HepG2 (cell line): Measurements from ENCODE around the gene DENND4B. TPM values are rescaled to one million over a fixed set of nuclear protein-coding genes. Genes with fewer than 3 reads are reported as not detected.

ENCODE experiments used
- ARID2 ChIP-seq: sonication (generic); formaldehyde crosslinking; IDR thresholded peaks from 2 replicates; pipeline ENCODE4 v1.8.1; 2022; ENCODE audit warnings: mild to moderate bottlenecking, missing genetic modification reagents, borderline replicate concordance
- ATF3 ChIP-seq: sonication (generic); formaldehyde crosslinking; IDR thresholded peaks from 2 replicates; pipeline ENCODE4 v1.4.0; 2020; ENCODE audit warnings: missing genetic modification reagents
- MTA3 ChIP-seq: sonication (generic); formaldehyde crosslinking; IDR thresholded peaks from 2 replicates; pipeline ENCODE4 v1.4.0; 2020; ENCODE audit warnings: missing genetic modification reagents
- NCOR1 ChIP-seq: fragments of 200-600 bp; sonication (generic); IDR thresholded peaks from 2 replicates; pipeline ENCODE4 v1.7.0; 2017; ENCODE audit warnings: antibody characterized with exemption, low read length, borderline replicate concordance
- PHF5A ChIP-seq: IDR thresholded peaks from one replicate; pipeline ENCODE4 v1.6.1; 2018; ENCODE audit warnings: low read depth, missing genetic modification reagents; ENCODE audit not compliant: unreplicated experiment
- SAP130 ChIP-seq: IDR thresholded peaks from 2 replicates; pipeline ENCODE4 v1.6.1; 2016; ENCODE audit warnings: low read depth
- THAP11 ChIP-seq: IDR thresholded peaks from 2 replicates; pipeline ENCODE4 v1.6.1; 2016; ENCODE audit warnings: missing biosample characterization, missing genetic modification reagents
- YEATS4 ChIP-seq: sonication (generic); formaldehyde crosslinking; IDR thresholded peaks from 2 replicates; pipeline ENCODE4 v1.4.0; 2020; ENCODE audit warnings: missing genetic modification reagents, borderline replicate concordance
- ZBTB46 ChIP-seq: sonication (generic); formaldehyde crosslinking; IDR thresholded peaks from 2 replicates; pipeline ENCODE4 v1.4.0; 2020; ENCODE audit warnings: mild to moderate bottlenecking, missing genetic modification reagents, borderline replicate concordance
- ZNF101 ChIP-seq: sonication (generic); formaldehyde crosslinking; IDR thresholded peaks from 2 replicates; pipeline ENCODE4 v1.4.0; 2020; ENCODE audit warnings: mild to moderate bottlenecking, low read depth, missing genetic modification reagents, borderline replicate concordance
- ZNF367 ChIP-seq: sonication (generic); formaldehyde crosslinking; IDR thresholded peaks from 2 replicates; pipeline ENCODE4 v1.4.0; 2020; ENCODE audit warnings: missing genetic modification reagents, borderline replicate concordance
- polyA plus RNA-seq, 8 experiments: library from polyadenylated mRNA; depleted of rRNA in 3 of 8; stranded (reverse) in 7 of 8; unstranded in 1 of 8; fragments of >200 nt; fragmentation: Illumina TruSeq in 4 of 8; extraction: Trizol in 4 of 8; gene quantifications; 2 replicates each; pipeline versions ENCODE4 v1.2.1 to v1.2.3, GENCODE V29; 2011 to 2016; ENCODE audit warnings: low read depth in 4 of 8, missing spikeins in 1 of 8, mixed read lengths in 1 of 8; ENCODE audit not compliant: insufficient read depth in 1 of 8
- total RNA-seq, 5 experiments: library from RNA; depleted of rRNA; stranded (reverse); fragments of >200 nt; fragmentation: Illumina TruSeq; extraction: Trizol; gene quantifications; 2 replicates each; pipeline ENCODE4 v1.2.3, GENCODE V29; 2016; ENCODE audit warnings: low read depth in 1 of 5
- TF ChIP-seq, protein P1 (sequence below): sonication (generic); formaldehyde crosslinking; conservative IDR thresholded peaks from 2 replicates; pipeline ENCODE4 v1.4.0; 2020; ENCODE audit warnings: missing genetic modification reagents
- TF ChIP-seq, protein P2 (sequence below): sonication (generic); formaldehyde crosslinking; IDR thresholded peaks from 2 replicates; pipeline ENCODE4 v1.4.0; 2020; ENCODE audit warnings: missing genetic modification reagents
- TF ChIP-seq, protein P3 (sequence below): sonication (generic); formaldehyde crosslinking; IDR thresholded peaks from 2 replicates; pipeline ENCODE4 v1.5.1; 2020; ENCODE audit warnings: missing genetic modification reagents, mild to moderate bottlenecking, borderline replicate concordance
- TF ChIP-seq, protein P4 (sequence below): sonication (generic); formaldehyde crosslinking; IDR thresholded peaks from 2 replicates; pipeline ENCODE4 v1.5.0; 2020; ENCODE audit warnings: missing genetic modification reagents

Gene DENND4B
- total and polyA plus RNA-seq, 2 of the 13 experiments (the other 11 are each of a cell fraction or from before 2014, with no cell fraction given) = 15.1 to 20.3 TPM

DNA sequence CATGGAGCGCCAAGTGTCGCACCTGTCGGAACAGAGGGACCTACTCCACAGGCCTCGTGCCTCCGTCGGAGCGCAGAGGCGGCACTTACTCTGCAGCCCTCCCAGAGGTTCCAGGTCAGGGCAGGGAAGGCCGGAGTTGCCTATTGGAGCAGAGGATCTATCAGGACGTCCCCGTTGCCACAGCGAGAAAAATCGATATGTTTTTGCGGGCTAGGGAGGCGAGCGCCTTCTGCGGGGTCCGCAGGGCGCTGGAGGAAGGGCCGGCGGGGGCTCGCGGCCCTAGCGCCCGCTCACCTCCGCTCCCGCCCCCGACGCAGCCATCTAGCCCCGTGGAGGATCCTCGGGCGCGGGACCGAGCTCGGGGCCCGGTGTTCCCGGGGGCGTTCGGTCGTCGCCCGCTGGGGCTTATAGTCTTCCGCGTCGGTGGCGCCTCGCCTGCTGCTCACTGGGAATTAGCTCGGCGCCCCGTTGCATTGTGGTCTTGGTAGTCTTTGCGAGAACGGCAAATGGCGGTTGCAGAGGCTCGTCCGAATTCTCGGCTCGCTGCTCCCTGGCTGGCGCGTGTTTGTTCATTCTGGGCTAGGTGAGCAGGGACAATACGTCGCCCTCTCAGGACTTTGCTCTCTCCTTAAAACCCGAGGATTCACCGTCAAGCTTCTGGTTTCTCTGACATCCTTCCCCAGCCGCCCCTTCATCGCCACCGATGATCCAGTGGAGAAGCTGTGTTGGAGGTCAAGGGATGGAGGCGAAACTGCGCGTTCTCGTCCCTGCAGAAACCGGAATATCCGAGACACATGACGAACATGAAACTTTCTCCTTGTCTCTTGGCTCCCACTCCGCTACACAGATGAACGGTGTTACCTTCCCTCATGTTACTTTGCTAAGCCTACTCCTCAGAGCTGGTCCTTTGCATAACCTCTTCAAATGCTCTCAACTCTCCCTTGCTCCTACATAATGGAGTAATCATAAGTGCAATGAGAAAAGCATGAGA lies 31.0 kb upstream of the DENND4B start, which contains the start of gene JTB (continued):
- TF ChIP-seq, protein P1, sequence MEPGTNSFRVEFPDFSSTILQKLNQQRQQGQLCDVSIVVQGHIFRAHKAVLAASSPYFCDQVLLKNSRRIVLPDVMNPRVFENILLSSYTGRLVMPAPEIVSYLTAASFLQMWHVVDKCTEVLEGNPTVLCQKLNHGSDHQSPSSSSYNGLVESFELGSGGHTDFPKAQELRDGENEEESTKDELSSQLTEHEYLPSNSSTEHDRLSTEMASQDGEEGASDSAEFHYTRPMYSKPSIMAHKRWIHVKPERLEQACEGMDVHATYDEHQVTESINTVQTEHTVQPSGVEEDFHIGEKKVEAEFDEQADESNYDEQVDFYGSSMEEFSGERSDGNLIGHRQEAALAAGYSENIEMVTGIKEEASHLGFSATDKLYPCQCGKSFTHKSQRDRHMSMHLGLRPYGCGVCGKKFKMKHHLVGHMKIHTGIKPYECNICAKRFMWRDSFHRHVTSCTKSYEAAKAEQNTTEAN (CRISPR knock-in tag) = peak; percentile 64
- TF ChIP-seq NCOR1 (peak; percentile 48; the same call in 1 of the 2 replicates), ZBTB46 (no peak), ARID2 (CRISPR knock-in tag) (peak; percentile 78; the same call in 1 of the 2 replicates), THAP11 (CRISPR knock-in tag) (peak; percentile 99), MTA3 (CRISPR knock-in tag) (no peak), PHF5A (no peak), ZNF367 (CRISPR knock-in tag) (no peak; the same call in 1 of the 2 replicates), SAP130 (CRISPR knock-in tag) (peak; percentile 89), YEATS4 (peak; percentile 95), ZNF101 (CRISPR knock-in tag) (0 out of 2 replicates have a peak, but pooled peaks have one; percentile 26), ATF3 (peak; percentile 47; the same call in 1 of the 2 replicates)
- TF ChIP-seq, protein P2, sequence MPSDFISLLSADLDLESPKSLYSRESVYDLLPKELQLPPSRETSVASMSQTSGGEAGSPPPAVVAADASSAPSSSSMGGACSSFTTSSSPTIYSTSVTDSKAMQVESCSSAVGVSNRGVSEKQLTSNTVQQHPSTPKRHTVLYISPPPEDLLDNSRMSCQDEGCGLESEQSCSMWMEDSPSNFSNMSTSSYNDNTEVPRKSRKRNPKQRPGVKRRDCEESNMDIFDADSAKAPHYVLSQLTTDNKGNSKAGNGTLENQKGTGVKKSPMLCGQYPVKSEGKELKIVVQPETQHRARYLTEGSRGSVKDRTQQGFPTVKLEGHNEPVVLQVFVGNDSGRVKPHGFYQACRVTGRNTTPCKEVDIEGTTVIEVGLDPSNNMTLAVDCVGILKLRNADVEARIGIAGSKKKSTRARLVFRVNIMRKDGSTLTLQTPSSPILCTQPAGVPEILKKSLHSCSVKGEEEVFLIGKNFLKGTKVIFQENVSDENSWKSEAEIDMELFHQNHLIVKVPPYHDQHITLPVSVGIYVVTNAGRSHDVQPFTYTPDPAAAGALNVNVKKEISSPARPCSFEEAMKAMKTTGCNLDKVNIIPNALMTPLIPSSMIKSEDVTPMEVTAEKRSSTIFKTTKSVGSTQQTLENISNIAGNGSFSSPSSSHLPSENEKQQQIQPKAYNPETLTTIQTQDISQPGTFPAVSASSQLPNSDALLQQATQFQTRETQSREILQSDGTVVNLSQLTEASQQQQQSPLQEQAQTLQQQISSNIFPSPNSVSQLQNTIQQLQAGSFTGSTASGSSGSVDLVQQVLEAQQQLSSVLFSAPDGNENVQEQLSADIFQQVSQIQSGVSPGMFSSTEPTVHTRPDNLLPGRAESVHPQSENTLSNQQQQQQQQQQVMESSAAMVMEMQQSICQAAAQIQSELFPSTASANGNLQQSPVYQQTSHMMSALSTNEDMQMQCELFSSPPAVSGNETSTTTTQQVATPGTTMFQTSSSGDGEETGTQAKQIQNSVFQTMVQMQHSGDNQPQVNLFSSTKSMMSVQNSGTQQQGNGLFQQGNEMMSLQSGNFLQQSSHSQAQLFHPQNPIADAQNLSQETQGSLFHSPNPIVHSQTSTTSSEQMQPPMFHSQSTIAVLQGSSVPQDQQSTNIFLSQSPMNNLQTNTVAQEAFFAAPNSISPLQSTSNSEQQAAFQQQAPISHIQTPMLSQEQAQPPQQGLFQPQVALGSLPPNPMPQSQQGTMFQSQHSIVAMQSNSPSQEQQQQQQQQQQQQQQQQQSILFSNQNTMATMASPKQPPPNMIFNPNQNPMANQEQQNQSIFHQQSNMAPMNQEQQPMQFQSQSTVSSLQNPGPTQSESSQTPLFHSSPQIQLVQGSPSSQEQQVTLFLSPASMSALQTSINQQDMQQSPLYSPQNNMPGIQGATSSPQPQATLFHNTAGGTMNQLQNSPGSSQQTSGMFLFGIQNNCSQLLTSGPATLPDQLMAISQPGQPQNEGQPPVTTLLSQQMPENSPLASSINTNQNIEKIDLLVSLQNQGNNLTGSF = no peak
- TF ChIP-seq, protein P3, sequence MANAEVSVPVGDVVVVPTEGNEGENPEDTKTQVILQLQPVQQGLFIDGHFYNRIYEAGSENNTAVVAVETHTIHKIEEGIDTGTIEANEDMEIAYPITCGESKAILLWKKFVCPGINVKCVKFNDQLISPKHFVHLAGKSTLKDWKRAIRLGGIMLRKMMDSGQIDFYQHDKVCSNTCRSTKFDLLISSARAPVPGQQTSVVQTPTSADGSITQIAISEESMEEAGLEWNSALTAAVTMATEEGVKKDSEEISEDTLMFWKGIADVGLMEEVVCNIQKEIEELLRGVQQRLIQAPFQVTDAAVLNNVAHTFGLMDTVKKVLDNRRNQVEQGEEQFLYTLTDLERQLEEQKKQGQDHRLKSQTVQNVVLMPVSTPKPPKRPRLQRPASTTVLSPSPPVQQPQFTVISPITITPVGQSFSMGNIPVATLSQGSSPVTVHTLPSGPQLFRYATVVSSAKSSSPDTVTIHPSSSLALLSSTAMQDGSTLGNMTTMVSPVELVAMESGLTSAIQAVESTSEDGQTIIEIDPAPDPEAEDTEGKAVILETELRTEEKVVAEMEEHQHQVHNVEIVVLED = peak; percentile 82
- TF ChIP-seq, protein P4, sequence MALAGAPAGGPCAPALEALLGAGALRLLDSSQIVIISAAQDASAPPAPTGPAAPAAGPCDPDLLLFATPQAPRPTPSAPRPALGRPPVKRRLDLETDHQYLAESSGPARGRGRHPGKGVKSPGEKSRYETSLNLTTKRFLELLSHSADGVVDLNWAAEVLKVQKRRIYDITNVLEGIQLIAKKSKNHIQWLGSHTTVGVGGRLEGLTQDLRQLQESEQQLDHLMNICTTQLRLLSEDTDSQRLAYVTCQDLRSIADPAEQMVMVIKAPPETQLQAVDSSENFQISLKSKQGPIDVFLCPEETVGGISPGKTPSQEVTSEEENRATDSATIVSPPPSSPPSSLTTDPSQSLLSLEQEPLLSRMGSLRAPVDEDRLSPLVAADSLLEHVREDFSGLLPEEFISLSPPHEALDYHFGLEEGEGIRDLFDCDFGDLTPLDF (CRISPR knock-in tag) = peak; percentile 80
